Measurements from ENCODE around the gene ECM2.

DNA sequence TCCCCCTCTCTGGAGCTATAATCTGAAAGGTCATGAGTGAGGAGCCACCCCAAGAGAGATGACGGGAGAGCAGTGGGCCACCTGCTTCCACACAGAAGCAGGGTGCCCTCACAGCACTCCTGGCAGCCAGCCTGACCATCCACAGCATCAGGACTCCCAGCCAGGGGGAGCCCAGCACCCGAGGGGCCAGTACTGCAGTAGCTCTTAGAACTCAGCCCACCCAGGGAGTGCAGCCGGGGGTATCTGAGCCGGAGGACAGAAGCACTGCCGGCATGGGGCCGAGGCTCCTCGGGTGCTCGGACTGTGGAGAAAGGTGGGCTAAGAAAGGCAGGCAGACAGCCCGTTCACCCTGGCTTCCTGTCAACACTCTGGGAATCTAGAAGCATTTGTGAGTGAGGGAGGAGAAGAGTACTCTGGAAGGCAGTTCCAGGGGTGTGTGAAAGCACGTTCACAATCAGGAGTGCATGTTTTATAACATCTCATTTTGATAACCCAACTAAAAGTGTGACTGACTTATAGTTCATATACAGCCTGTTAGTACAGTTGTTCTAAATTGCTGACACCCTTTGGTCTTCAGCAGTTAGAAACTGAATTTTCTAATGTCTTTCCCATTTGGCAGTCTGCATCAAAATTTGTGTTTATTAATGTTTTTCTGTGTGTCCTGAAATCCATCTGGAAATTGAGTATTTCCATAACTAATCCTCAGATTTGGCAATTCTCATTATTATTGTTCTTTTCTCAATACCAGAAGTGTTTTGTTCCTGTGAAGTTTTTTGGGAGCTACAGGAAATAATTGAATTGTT lies 27.6 kb downstream of the ECM2 start:
- TF ChIP-seq CTCF (IDR thresholded peaks at IDR 0.05) (no peak), SIN3A (IDR thresholded peaks at IDR 0.05; ENCODE audit: borderline replicate concordance, insufficient read depth, low read depth, low read length) (no peak), POLR2AphosphoS5 (IDR thresholded peaks at IDR 0.05; ENCODE audit: low read depth, low read length) (no peak)
